Retinal pigment epithelial cell (primary cell): ENCODE data around the gene ALPL.

Source experiments
- DNase-seq: peaks from one replicate; pipeline ENCODE4 v3.0.0-alpha.2; 2010; ENCODE audit warnings: low read depth
- H3K4me3 ChIP-seq: 2 replicates; pipeline ENCODE4 v1.5.1; 2011; ENCODE audit warnings: mild to moderate bottlenecking, low read length, control low read depth, moderate library complexity
- CTCF ChIP-seq: conservative IDR thresholded peaks from 2 replicates; pipeline ENCODE4 v1.5.1; 2011; ENCODE audit warnings: low read depth, low read length, control low read depth, inconsistent platforms

ALPL gene

GRCh38 chr1:21497466-21498061 is 11.7 kb upstream of the ALPL start:
- H3K4me3 ChIP-seq, result no peak overlapping the region
- TF ChIP-seq CTCF, result peak; percentile 9
- DNase-seq, result no peak

- TF ChIP-seq CTCF, result no peak
- H3K4me3 ChIP-seq, result no peak overlapping the region
- no peak for DNase-seq
These were observed 9.8 kb upstream of the ALPL start for GRCh38 chr1:21499283-21499950.

GRCh38 chr1:21503706-21504377 is 5.4 kb upstream of the ALPL start:
- no peak for TF ChIP-seq CTCF
- DNase-seq, result no peak
- H3K4me3 ChIP-seq, result no peak overlapping the region

- no peak for TF ChIP-seq CTCF
- no peak for DNase-seq
- no peak overlapping the region for H3K4me3 ChIP-seq
These were observed 2.4 kb upstream of the ALPL start for GRCh38 chr1:21506804-21507203.

- H3K4me3 ChIP-seq, result no peak overlapping the region
- DNase-seq, result no peak
- no peak for TF ChIP-seq CTCF
These were observed 1.5 kb upstream of the ALPL start for GRCh38 chr1:21507511-21508270.

- TF ChIP-seq CTCF, result peak; percentile 50
These were observed 458 bp upstream of the ALPL start for GRCh38 chr1:21508580-21509350.

More at GRCh38 chr1:21508580-21509350, 458 bp upstream of the ALPL start:
- no peak overlapping the region for H3K4me3 ChIP-seq
- no peak for DNase-seq
